ENCODE data around the gene DOCK9.

- TF ChIP-seq CTCF (conservative IDR thresholded peaks at IDR 0.05 in 1 of 2, IDR thresholded peaks at IDR 0.05 in 1 of 2; ENCODE audit: extremely low read depth in 1 of 2, insufficient read depth in 1 of 2, low read depth in 1 of 2, low read length in 2 of 2) (no peak), EZH2 (IDR thresholded peaks at IDR 0.05; ENCODE audit: borderline replicate concordance, low read length) (no peak)
These were observed 10.4 kb downstream of the DOCK9 start for GRCh38 chr13:98967491-98967890.

All from mammary epithelial cell (primary cell).